ENCODE measurements around the gene PHF21B.
"Not testable (repeated sequence)": the region's sequence is repeated elsewhere in the genome, so short reads cannot be mapped to it uniquely, and the experiment has no call there.

The PHF21B gene

GRCh38 chr22:44932493-44932892 lies 77.3 kb downstream of the PHF21B start:
- no peak for DNase-seq

DNA sequence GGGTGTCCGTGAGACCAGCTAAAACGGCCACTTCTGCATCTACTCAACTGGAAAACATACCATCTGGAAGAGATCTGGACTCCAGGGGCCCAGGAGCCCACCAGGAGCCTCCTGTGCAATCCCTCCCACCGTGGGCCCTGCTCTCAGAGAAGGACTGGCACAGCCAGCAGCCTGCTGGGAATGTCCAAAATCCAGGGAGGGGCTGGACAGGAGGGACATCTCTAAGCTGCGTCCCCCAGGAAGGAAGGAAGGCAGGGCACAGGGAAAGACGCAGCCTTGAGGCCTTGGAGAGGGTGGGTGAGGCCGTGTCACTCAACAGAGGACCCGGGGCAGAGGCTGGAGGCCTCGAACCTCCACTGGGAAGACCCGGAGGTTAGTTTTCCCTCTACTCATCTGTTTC lies 78.0 kb downstream of the PHF21B start:
- no peak for DNase-seq

DNA sequence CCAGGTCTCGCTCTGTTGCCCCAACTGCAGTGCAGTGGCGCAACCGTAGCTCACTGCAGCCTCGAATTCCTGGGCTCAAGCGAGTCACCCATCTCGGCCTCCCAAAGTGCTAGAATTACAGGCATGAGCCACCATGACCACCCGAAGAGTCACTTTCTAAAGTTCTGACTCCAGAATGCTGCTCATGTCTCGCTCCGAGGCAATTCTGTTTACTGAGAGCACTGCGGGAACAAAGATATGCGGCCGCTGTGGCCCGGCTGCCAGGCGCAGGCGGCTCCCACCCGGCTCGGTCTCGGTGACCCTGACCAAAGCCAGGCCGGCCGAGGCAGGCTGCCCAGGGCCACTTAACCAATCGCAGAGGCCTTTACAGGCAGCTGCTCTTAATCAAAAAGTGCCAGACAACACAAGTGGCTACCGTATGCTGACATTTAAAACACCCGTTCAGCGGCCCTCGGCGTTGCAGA lies 78.7 kb downstream of the PHF21B start:
- DNase-seq: no peak

DNA sequence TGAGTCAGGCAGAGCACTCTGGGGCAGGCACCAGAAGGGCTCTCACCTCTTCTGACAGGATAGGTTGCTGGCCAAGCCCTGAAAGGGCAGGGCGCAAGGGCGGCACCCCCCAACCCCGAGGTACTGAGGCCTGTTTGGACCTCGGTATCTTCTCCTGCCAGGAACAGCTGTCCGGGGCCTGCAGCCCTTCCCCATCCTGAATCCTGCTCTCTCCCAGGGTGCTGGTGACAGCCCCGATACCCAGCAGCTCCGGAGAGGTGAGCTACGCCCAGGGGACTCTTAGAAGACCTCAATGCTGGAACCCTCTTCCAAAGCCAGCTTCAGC lies 79.1 kb downstream of the PHF21B start:
- DNase-seq: no peak

DNA sequence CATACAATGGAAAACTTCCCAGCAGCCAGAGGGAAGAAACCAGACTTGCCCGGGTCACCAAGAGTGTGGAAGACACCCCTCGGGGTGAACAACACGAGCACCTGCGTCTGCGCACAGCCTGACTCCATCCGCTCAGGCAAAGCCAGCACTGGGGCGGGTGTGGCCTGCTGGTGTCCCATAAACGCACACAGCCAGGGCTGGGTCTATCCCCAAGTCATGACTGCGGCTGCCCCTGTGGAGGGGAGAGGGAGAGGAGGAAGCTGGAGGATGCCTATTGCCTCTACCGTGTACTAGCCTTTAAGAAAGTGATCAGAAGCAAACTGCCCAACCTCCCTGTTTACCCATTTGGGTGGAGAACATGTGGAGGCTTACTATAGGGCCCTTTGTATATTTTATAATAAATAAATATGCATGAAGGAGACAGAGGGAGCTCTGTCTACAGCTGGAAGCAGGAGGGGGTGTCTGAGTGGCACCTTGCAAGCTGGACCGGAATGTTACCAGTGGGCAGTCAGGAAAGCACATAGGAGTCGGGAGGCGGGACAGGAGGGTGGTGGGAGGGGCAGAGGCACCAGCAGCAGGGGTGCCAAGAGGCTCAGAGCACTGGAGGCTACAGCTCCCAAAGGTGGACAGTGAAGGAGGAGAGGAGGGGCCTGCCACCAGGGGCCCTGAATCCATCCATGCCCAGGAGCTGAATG lies 79.6 kb downstream of the PHF21B start:
- no peak for DNase-seq

DNA sequence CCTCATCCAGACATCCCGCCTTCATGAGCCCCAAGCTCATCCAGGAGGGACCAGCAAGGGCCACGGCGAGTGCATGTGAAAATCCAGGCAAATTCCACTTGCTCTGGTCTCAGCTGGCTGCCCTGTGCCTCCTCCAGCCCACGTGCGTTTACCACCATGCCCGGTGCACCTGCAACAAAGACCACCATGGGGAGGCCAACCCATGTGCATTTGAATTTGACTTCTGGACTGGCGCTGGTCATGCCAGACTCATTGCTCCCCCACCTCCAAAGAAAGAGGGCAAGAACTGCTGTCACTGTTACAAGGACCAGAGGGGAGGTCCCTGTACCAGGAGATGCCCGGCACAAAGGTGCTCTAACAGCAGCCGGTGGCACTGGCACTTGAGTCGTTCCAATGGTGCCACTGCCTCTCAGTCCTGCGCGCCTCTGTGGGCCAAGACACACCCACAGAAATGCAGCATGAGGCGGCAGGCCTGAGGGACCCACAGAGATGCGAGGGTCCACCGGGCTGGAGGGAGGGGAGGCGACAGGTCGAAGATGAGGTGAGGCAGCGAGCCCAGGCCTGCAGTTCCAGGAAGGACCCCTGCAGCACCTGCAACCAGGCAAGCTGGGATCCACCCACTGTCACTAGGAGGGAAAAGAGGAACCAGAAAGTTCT lies 80.3 kb downstream of the PHF21B start:
- no peak for DNase-seq

DNA sequence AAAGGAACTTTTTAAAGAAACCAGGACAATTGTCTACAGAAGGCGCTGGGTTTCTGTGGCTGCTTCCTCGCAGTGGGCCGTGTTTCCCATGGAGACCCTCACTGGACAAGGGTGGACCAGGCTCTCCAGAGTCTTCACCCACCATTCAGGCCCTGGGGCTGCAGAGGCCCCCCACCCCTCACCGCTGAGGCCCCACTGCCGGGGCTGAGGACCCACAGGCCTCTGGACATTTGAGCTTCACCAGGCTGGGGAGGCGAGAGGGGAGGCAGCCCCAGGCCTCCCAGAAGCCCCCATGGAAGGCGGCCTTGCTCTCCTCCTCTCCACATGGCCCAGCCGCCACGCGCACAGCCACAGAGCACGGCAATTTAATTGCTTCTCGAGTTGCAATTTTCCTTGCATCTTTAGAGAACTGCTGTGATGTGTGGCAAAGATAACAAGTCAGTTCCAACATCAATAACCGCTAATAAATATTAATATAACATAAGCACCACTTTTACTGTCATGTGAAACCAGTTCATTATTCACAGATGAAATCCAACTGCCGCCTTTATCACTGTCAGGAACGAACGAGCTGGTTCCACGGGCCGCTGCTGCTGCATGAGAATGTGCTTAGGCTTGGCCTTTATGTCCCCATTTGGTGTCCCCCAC lies 81.0 kb downstream of the PHF21B start:
- no peak for DNase-seq

- DNase-seq: no peak
These were observed 81.7 kb downstream of the PHF21B start for GRCh38 chr22:44928136-44928463.

GRCh38 chr22:44927463-44928135 lies 82.2 kb downstream of the PHF21B start:
- no peak for DNase-seq

- DNase-seq: no peak
These were observed 83.1 kb downstream of the PHF21B start for GRCh38 chr22:44926491-44927415.

- DNase-seq: no peak
These were observed 83.7 kb downstream of the PHF21B start for GRCh38 chr22:44926124-44926475.

DNA sequence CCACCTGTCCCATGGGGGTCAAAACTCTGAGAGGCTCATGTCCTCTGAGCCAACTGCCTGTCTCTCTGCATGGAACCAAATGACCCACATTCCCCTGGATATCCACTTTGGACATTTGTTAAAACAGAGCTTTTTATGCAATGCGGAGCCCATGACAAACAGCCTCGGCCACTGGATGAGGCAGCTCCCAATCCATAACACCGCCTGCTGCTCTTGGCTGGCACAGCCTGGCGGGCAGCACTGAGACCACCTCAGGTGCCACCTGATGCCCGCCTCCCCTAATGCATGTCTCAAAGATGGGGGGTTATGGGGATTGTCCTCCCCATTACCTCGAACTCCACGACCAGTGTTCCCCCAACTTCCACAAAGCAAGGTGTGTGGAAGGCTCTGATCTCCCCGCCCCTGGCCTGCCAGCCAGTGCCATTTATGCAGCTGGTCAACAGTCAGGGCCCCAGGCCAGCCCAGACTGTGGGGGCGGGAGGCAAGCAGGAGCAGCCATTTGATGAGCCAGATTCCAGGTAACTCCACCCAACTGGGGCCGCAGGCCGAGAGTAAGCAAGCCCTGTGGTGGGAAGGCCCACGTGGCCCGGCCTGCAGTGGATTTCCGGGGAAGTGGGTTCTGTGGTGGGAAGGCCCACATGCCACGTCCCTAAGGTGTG lies 84.2 kb downstream of the PHF21B start:
- DNase-seq: no peak

DNA sequence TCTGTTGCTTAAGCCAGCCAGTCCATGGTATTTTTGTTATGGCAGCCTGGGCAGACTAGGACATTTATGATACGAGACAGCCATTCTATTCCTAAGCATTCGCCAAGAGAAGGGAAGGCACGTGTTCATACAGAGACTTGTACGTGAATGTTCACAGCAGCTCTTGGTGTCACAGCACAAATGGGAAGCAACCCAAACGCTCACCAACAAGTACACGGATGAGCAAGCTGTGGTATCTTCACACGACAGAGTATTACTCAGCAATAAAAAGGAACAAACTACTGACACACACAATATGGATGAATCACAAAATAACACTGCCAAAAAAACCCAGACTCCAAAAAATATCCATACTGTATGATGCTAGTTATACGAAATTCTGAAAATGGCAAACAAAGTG lies 85.1 kb downstream of the PHF21B start:
- no peak for DNase-seq

GRCh38 chr22:44924098-44924497 lies 85.7 kb downstream of the PHF21B start:
- no peak for DNase-seq

GRCh38 chr22:44921766-44922165 lies 88.0 kb downstream of the PHF21B start:
- not testable (repeated sequence) for DNase-seq

- DNase-seq: no peak
These were observed 89.6 kb downstream of the PHF21B start for GRCh38 chr22:44920183-44920582.

DNA sequence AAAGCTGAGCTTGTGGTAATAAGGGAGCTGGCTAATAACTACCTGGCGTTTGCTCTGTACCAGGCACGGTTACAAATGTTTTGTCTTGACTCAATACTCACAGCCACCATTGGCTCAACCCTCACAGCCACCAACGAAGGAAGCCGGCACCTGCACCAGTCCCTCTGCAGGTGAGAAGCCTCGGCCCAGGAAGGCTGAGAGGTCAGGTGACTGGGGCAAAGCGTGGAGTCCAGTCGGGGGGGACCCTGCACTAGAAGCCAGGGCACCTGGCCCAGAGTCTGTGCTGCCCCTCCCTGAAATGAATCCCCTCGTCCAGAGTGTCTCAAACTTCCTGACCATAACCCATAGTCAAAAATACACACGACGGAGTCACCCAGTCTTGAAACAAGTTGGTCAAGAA lies 90.1 kb downstream of the PHF21B start:
- no peak for DNase-seq

- DNase-seq: no peak
These were observed 90.8 kb downstream of the PHF21B start for GRCh38 chr22:44918925-44919392.

DNA sequence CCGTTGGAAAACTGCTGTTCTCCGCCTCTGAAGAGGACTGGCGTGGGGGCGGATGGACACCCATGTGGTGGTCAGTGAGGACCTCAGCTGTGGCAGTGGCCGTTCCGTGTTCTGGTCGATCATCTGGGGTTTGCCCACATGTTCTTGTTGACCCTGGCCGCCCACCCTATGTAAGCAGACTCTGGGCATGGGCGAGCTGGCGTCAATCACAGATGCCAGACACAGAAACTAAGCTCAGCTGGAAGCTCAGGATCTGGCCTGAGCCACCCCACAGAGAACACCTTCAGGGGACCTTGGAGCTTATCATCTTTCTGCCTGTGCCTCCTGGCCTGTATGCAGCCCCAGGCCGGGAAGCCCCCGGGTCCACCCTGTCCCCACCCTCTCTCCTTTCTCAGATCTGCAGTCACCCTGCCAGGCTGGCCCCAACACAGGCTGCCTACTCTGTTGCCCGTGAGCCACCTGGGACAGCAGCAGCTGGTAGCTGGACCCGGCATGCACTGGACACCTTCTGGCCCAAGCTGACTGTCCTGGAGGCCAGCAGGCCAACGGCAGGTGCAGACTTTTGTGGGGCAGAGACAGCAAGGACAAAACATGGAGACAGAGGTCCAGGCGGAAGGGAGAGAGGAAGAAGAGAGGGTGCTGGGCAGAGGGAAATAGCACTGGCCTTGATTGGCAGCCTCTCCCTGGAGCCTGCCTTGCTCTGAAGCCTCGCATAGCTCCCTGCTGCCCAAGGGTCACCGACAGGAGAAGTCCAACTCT lies 91.5 kb downstream of the PHF21B start:
- no peak for DNase-seq

DNA sequence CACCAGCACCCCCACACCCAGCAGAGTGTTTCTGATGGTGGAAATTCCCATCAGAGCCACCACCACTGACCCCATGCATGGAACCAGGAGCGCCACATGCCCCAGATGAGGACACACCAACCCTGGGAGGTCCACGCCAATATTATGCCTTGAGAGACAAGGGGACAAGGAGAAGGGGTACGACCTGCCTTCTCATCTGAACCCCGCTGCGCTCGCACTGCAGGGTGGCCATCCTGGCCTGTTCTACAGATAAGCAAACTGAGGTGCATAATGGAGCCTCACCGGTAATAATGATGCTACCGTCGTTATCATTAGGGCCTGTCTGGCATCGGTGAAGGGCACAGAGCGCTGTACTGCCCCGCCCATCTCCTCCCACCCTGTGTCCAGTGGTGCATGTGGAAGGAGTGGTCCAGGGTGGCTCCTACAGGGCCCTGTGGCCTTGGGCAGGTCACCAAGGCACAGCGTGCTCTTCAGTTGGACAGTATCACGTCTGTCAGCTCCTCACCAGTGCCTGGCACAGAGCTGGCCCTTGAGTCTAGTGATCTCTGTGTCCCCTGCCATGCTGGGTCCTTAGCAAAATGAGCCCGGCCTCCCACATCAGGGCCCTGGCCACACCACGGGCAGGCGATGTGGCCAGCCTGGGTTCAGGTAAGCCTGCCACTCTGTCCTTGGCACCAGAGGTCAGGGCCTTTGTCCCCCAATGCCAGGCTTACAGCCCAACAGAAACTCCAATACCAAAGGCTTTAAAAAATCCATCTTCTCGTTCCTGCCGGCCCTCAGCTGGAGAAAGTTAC lies 92.2 kb downstream of the PHF21B start:
- no peak for DNase-seq
